ENCODE measurements around the gene MCRS1.
"Not testable (repeated sequence)": the region's sequence is repeated elsewhere in the genome, so short reads cannot be mapped to it uniquely, and the experiment has no call there.

The MCRS1 gene

DNA sequence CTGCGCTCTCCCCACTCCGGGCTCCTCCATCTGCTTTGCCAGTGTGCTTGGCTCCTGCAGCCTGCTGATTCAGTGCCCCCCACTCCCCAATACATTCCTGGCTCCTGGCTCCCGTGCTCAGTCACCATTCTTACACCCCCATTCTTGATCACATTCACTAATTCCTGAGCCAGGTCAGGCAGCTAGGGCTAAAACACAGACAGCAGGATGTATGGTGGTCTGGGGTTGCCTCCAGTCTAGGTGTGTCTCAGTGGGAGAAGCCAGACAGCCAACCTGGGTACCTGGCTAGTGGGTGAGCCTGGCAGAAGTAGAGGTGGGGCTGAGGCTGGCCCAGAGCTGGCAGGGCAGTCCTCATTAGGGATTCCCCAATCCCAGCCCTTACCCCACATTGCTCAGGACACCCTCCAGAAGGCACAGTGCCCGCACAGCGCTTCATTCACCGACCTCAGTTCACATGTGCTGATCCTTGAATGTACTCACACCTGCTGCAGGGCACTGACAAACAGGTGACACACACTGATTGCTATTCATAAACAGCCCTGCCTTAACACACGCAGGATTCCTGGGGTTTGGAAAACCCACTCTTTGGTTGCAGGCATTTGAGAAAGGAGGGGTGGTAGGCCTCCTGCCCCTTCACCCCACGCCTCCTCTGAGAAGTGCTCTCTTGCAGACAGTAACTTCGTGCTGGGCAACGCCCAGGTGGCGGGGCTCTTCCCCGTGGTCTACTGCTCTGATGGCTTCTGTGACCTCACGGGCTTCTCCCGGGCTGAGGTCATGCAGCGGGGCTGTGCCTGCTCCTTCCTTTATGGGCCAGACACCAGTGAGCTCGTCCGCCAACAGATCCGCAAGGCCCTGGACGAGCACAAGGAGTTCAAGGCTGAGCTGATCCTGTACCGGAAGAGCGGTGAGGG is 27.5 kb downstream of the MCRS1 start:
- DNase-seq (ENCODE audit: low spot score), result no peak

GRCh38 chr12:49539406-49540228 is 28.3 kb downstream of the MCRS1 start:
- no peak for DNase-seq (ENCODE audit: low spot score)

DNA sequence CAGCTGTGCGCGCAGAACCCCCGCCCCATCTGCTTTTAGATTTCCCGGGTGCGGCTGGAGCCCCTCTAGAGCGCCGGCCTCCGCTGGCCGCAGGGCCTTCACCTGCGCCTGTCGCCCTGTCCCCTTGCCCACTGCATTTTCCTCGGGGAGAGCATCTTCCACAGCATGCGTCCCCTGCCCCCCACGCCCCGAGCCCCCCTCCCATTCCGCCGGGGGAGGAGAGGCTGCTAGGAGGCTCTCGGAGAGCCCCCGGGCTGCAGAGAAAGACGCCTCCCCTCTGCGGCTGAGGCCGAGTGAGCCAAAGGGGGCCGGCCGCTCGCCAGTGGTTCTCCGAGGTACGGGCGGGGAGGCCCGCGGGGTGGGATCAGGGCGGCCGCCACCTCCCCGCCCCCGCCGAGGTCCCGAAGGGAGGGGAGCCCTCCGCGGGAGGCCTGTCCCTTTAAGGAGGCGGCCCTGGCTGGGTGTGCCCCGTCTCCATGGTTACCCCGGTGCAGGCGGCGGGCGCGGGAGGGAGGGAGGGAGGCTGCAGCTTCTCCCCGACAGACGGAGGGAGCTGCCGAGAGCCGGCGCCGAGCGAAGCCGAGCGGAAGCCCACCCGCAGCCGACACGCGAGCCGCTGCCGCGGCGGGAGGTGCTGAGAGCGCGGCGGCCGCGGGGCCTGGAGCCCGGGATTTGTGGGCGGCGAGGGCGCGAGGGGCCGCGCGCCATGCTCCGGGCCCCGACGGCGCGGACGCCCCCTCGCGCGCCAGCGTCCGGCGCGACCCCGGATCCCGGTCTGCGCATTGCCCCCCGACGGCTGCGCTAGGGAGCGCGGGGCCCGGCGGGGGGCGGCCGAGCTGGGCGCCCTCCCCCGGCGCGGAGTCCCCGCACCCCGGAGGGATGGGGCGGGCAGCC is 29.2 kb downstream of the MCRS1 start, which contains the start of gene KCNH3:
TSS of gene KCNH3 (plus strand) at position 521 of the 894 bp plus-strand sequence. CDS start 387 bp downstream, outside the sequence.
- DNase-seq (ENCODE audit: low spot score), result peak; percentile 92

DNA sequence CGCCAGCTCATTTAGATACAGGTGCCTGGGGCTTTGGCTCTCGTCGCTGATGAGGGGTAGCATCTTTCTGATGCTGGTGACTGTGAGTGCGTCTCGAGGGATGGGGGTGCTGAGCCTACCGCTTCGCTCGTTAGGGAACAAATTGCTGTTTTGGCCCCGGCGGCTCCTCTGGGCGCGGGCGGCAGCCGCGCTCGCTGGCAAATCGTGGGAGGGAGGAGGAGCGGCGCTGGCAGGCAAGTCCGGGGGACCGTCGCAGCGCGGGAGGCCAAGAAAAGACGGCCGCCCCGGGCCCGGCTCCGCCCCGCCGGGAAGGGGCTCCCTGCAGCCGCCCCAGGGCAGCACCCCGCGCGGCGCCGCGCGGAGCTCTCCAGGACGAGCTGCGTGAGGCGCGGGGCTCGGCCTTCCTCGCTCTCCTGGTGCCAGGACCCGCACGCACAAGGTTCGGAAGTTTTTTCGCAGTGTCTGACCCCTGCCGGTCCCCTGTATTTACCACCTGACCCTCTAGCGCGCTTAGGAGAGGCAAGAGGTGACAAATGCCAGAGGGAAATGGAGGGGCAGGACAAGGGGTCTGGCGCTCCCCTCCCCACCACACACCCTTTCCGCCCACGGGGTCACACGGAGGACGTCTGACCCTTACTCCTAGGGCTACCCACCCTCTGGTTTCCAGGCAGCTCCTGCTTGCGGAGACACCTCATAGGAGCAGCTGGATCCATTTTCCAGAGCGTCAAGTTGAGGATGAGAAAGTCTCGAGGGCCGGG is 30.0 kb downstream of the MCRS1 start:
- DNase-seq (ENCODE audit: low spot score), result peak; percentile 78

- DNase-seq (ENCODE audit: low spot score), result no peak
Measured at GRCh38 chr12:49537231-49537751, 30.7 kb downstream of the MCRS1 start.

- no peak for DNase-seq (ENCODE audit: low spot score)
Measured at GRCh38 chr12:49536526-49537071, 31.3 kb downstream of the MCRS1 start.

GRCh38 chr12:49535921-49536525 is 31.9 kb downstream of the MCRS1 start:
- no peak for DNase-seq (ENCODE audit: low spot score)

GRCh38 chr12:49534731-49535278 is 33.1 kb downstream of the MCRS1 start:
- DNase-seq (ENCODE audit: low spot score), result no peak

- DNase-seq (ENCODE audit: low spot score), result not testable (repeated sequence)
Measured at GRCh38 chr12:49534122-49534521, 33.8 kb downstream of the MCRS1 start.

DNA sequence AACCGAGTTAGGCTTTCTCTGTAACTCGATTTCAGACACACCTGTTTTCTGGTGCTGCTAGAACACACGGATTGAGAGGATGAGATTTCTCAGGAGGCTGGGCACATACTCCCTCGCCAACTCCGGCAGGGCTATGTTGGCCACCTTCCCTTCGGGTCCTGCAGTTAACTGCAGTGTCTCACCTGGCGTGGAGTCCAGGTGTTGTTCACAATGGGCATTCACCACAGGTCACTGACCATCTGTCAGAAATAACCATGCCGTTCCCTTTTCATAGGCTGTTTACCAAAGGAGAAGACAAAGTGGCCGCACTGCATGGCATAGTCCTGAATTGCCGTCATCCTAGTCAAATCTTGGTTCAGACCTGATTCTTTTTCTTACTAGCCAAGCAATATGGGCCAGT is 34.6 kb downstream of the MCRS1 start:
- DNase-seq (ENCODE audit: low spot score), result no peak

DNA sequence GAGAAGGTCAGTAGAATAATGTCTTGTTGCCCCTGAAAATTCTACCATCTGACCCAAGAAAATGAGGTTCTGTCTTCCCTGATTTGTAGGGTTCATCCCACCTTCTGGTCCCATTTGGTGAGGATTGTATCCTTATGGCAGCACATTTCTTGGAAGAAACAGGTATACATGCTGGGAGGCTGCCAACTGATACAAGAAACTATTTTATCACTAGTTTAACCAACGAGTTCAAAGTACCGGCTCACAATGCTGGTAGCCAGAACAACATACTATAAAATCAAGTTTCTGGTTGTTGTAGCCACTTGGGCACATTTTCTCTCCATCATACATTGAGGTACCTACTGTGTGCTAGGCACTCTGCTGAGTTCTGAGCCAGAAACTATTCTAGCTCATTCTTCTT is 36.2 kb downstream of the MCRS1 start:
- no peak for DNase-seq (ENCODE audit: low spot score)

GRCh38 chr12:49529414-49529813 is 38.5 kb downstream of the MCRS1 start:
- DNase-seq (ENCODE audit: low spot score), result no peak

DNA sequence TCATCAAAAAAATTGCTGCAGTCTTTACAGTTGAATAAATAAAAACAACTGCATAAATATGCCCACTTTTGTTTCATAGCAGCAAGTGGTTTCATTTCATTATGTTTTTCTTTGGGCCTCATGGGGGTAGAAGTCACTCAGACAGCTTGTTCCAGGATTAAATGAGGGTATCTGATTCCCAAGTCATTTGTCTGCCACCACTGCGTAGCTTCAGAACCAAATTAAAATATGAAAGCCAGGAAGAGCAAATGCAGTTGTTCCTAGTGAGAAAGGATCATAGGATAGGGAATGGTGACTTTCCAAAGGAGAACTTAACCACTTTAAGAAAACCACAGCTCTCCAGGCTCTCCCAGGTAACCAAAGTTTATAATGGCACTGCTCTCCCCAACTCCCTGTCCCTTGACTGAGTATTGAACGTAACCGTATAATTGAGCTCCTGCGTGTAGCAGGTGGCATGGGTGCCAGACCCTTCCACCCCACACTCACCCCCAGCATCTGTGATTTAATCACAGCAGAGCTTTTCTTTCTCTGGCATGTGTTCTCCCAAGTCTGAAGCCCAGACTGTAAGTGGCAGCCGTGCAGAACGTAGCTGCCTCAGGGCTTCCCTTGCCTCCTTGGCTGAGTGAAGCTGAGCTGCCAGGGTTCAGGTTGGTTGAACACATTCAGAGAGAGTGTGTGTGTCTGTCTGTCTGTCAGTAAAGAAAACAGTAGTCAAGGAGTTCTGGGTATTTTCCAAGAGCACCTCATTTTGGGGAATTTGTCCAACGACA is 40.4 kb downstream of the MCRS1 start:
- no peak for DNase-seq (ENCODE audit: low spot score)

DNA sequence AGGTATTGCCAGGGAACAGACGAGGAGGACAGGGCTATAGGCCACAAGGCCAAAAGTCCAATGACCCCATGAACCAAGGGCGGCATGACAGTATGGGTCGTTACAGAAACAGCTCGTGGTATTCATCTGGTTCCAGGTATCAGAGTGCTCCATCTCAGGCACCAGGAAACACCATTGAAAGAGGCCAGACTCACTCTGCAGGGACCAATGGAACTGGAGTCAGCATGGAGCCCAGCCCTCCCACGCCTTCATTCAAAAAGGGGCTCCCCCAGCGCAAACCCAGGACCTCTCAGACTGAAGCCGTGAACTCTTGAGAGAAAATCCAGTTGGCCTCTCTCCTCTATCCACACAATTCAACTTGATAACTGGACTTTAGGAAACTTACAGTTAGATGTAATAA is 42.0 kb downstream of the MCRS1 start:
- DNase-seq (ENCODE audit: low spot score), result no peak

- no peak for DNase-seq (ENCODE audit: low spot score)
Measured at GRCh38 chr12:49524660-49525324, 43.1 kb downstream of the MCRS1 start.

DNA sequence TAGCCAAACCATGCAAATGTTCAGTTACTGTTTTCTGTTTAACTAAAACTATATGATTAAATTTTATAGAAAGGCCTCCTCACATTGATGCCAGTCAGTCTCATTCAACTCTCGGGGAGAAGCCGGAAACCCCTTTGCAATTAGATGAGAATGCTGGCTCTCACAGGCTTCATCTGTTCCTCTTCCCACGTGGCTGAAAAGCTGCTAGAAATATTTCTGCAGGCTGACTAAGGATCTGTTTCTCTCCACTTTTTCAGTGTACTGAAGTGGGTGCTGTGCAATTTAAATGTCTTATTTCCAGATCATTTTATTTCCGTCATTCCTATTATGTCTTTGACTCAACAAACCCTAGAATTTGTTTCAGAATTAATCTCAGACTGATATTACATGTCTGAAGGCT is 46.6 kb downstream of the MCRS1 start:
- no peak for DNase-seq (ENCODE audit: low spot score)

DNA sequence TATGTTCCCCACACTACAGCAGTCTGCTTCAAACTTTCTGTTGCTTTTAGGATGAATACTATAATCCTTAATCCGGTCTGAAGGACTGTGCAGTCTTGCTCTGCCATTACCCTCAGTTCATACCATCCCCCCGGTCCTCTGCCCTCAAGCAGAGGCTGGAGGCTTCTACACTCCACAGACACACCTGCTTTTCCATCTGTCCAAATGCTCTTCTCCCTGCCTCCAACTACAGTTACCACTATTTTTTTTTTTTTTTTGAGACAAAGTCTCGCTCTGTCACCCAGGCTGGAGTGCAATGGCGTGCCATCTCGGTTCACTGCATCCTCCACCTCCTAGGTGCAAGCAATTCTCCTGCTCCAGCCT is 48.4 kb downstream of the MCRS1 start:
- no peak for DNase-seq (ENCODE audit: low spot score)

DNA sequence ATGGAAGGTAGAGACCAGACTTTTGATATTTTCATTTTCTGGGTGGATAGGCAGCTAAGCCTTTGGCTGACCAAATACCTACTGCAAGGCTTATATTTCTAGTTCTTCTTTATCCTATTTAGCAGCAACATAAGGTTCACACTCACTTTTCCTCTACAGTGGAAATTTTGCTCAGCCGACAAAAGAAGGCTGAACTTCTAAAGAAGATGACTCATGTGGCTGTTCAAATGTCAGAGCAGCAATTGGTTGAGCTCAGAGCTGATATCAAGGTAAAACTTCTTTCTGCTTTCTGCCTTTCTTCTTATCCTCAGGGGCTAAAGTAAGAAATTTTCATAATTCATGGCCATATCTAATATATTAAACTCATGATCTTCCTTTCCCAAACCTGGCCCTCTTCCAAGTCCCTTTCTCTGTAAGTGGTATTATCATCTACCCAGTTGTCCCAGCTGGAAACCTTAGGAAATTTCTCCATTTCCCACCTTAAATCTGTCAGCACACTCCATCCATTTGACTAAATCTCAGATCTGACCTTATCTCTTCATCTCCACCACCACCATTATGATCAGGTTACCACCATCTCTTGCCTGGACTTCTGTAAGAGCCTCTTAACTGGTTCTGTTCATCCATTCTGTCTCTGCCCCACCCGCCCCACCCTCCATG is 48.9 kb downstream of the MCRS1 start:
- DNase-seq (ENCODE audit: low spot score), result no peak
